Mucosa of gallbladder (tissue), 1 donor: ENCODE results near the gene EHMT1. TPM values are rescaled to one million over a fixed set of nuclear protein-coding genes. Genes with fewer than 3 reads are reported as not detected.
"Not testable (repeated sequence)": the region's sequence is repeated elsewhere in the genome, so short reads cannot be mapped to it uniquely, and the experiment has no call there.

Experiments used
- DNase-seq: peaks from one replicate; pipeline ENCODE4 v3.0.0-alpha.2; 2020; ENCODE audit warnings: low spot score
- total RNA-seq: library from RNA; stranded (reverse); gene quantifications from one replicate; pipeline ENCODE4 v1.2.1, GENCODE V29; 2021
- donor health status: DM: no; HTN: no; CAD: no.

EHMT1 gene
- total RNA-seq, 1 donor from 2014 or later, result 100 TPM

GRCh38 chr9:137691646-137692351 is 73.0 kb downstream of the EHMT1 start:
- DNase-seq, result no peak

GRCh38 chr9:137694236-137694959 is 75.6 kb downstream of the EHMT1 start:
- no peak for DNase-seq

- DNase-seq, result peak; percentile 28
Observed at GRCh38 chr9:137694962-137695875, 76.4 kb downstream of the EHMT1 start.

GRCh38 chr9:137696136-137696925 is 77.5 kb downstream of the EHMT1 start:
- no peak for DNase-seq

GRCh38 chr9:137697193-137697592 is 78.4 kb downstream of the EHMT1 start:
- DNase-seq, result no peak

GRCh38 chr9:137697832-137698231 is 79.0 kb downstream of the EHMT1 start:
- DNase-seq, result no peak

- no peak for DNase-seq
Observed at GRCh38 chr9:137700911-137701310, 82.1 kb downstream of the EHMT1 start.

- no peak for DNase-seq
Observed at GRCh38 chr9:137702615-137703379, 84.0 kb downstream of the EHMT1 start.

- no peak for DNase-seq
Observed at GRCh38 chr9:137703842-137704508, 85.2 kb downstream of the EHMT1 start.

- DNase-seq, result no peak
Observed at GRCh38 chr9:137705443-137705863, 86.6 kb downstream of the EHMT1 start.

- DNase-seq, result no peak
Observed at GRCh38 chr9:137705906-137706305, 87.1 kb downstream of the EHMT1 start.

- no peak for DNase-seq
Observed at GRCh38 chr9:137707361-137707760, 88.6 kb downstream of the EHMT1 start.

- DNase-seq, result no peak
Observed at GRCh38 chr9:137708590-137709284, 89.9 kb downstream of the EHMT1 start.

GRCh38 chr9:137709411-137710101 is 90.8 kb downstream of the EHMT1 start:
- no peak for DNase-seq

GRCh38 chr9:137710704-137711103 is 91.9 kb downstream of the EHMT1 start:
- DNase-seq, result no peak

GRCh38 chr9:137711678-137712105 is 92.9 kb downstream of the EHMT1 start:
- DNase-seq, result no peak

GRCh38 chr9:137715321-137715720 is 96.5 kb downstream of the EHMT1 start:
- DNase-seq, result no peak

GRCh38 chr9:137715866-137716693 is 97.3 kb downstream of the EHMT1 start:
- DNase-seq, result not testable (repeated sequence)
